Activated CD8-positive, alpha-beta T cell treated with anti-CD3 and anti-CD28 coated beads for 36 hours (primary cell): Measurements from ENCODE around the gene RYR2. TPM values are rescaled to one million over a fixed set of nuclear protein-coding genes. Genes with fewer than 3 reads are reported as not detected.

Experiments used
- ATAC-seq: fragments of 200-7000 bp; cut with Tn5 transposase; one replicate; pipeline ENCODE4 v1.10.0; 2021; ENCODE audit warnings: mild to moderate bottlenecking, moderate library complexity
- CTCF ChIA-PET: fragments of 350-600 bp; sonication (Branson Sonifier 250); formaldehyde crosslinking; loops from one replicate; lab custom pipeline; 2021; ENCODE audit warnings: antibody characterized with exemption; lab: Charles Lee
- POLR2A ChIA-PET: fragments of 350-600 bp; sonication (Branson Sonifier 250); formaldehyde crosslinking; loops from one replicate; lab custom pipeline; 2021; ENCODE audit warnings: antibody characterized with exemption; lab: Charles Lee
- DNase-seq: peaks from one replicate; pipeline ENCODE4 v3.0.0-alpha.2; 2020
- H3K27ac Mint-ChIP-seq: one replicate; pipeline ENCODE4 v1.8.0; 2021; ENCODE audit warnings: mild to moderate bottlenecking, mixed read lengths
- H3K27me3 Mint-ChIP-seq: one replicate; pipeline ENCODE4 v1.8.0; 2021; ENCODE audit warnings: mixed read lengths
- H3K36me3 Mint-ChIP-seq: one replicate; pipeline ENCODE4 v1.8.0; 2021; ENCODE audit warnings: low read depth, mixed read lengths
- H3K4me1 Mint-ChIP-seq: one replicate; pipeline ENCODE4 v1.8.0; 2021; ENCODE audit warnings: low read depth, mixed read lengths
- H3K4me3 Mint-ChIP-seq: one replicate; pipeline ENCODE4 v1.8.0; 2021; ENCODE audit warnings: mild to moderate bottlenecking, moderate library complexity, mixed read lengths
- H3K9me3 Mint-ChIP-seq: one replicate; pipeline ENCODE4 v1.8.0; 2021; ENCODE audit warnings: mixed read lengths
- CTCF ChIP-seq: fragments of 200-600 bp; IDR thresholded peaks from one replicate; pipeline ENCODE4 v1.8.0; 2022; ENCODE audit warnings: antibody characterized with exemption, mild to moderate bottlenecking
- intact Hi-C: fragments of 100-400 bp; cut with micrococcal nuclease; formaldehyde crosslinking; loops from one replicate; pipeline ENCODE4 v1.10.0; 2022
- total RNA-seq, 2 experiments: library from RNA; stranded (reverse); gene quantifications; one replicate each; pipeline ENCODE4 v1.2.3, GENCODE V29; 2021

Gene RYR2
- total RNA-seq, 2 experiments from 2014 or later = 0.02 TPM

- H3K36me3 Mint-ChIP-seq = no peaks in the 10 kb centered on the region
- ChIA-PET POLR2A (no interaction called here), CTCF (no interaction called here)
- no peaks in the 10 kb centered on the region for H3K4me1 Mint-ChIP-seq
- H3K27ac Mint-ChIP-seq = no peak overlapping the region
- intact Hi-C loops = no loop called here
- DNase-seq = no peak
- TF ChIP-seq CTCF = no peak
- H3K27me3 Mint-ChIP-seq = no peaks in the 10 kb centered on the region
- H3K4me3 Mint-ChIP-seq = no peak overlapping the region
- no peak for ATAC-seq
- no peaks in the 10 kb centered on the region for H3K9me3 Mint-ChIP-seq
Measured at GRCh38 chr1:237700181-237700580, 658.2 kb downstream of the RYR2 start.

GRCh38 chr1:237701534-237701933 lies 659.5 kb downstream of the RYR2 start:
- H3K36me3 Mint-ChIP-seq = no peaks in the 10 kb centered on the region
- H3K4me1 Mint-ChIP-seq = no peaks in the 10 kb centered on the region
- ChIA-PET CTCF (no interaction called here), POLR2A (no interaction called here)
- no peak overlapping the region for H3K4me3 Mint-ChIP-seq
- intact Hi-C loops = no loop called here
- ATAC-seq (no peak), DNase-seq (no peak)
- no peak overlapping the region for H3K27ac Mint-ChIP-seq
- H3K27me3 Mint-ChIP-seq = no peaks in the 10 kb centered on the region
- no peak for TF ChIP-seq CTCF
- H3K9me3 Mint-ChIP-seq = no peaks in the 10 kb centered on the region

DNA sequence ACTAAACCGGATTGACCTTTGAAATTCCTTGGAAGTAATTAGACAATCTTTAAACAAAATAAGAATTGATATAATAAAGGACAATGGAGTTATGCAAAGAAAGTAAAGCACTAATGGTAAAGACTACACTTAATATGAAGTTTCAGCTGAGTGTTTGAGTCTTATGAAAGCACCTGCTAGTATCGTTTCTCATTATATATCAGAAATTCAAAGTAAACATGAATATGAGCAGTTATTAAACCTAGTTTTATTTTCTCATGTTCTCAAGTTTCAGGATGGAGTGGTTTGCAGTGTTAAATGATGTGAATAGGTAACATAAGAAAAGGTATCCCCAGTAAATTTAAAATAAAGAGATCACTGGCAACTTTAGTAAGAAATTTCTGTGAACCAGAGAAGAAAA lies 660.2 kb downstream of the RYR2 start:
- Mint-ChIP-seq H3K9me3 (no peaks in the 10 kb centered on the region), H3K4me3 (no peak overlapping the region), H3K4me1 (no peaks in the 10 kb centered on the region), H3K27ac (no peak overlapping the region), H3K36me3 (no peaks in the 10 kb centered on the region), H3K27me3 (no peaks in the 10 kb centered on the region)
- POLR2A ChIA-PET = no interaction called here
- ATAC-seq (no peak), DNase-seq (no peak)
- intact Hi-C loops = no loop called here
- CTCF ChIA-PET = no interaction called here
- TF ChIP-seq CTCF = no peak

- no peaks in the 10 kb centered on the region for H3K36me3 Mint-ChIP-seq
- ATAC-seq = no peak
- intact Hi-C loops = no loop called here
- H3K4me3 Mint-ChIP-seq = no peak overlapping the region
- ChIA-PET POLR2A (no interaction called here), CTCF (no interaction called here)
- DNase-seq = no peak
- no peaks in the 10 kb centered on the region for H3K9me3 Mint-ChIP-seq
- H3K27me3 Mint-ChIP-seq = no peaks in the 10 kb centered on the region
- TF ChIP-seq CTCF = no peak
- H3K4me1 Mint-ChIP-seq = no peaks in the 10 kb centered on the region
- H3K27ac Mint-ChIP-seq = no peak overlapping the region
Measured at GRCh38 chr1:237705462-237705861, 663.5 kb downstream of the RYR2 start.

DNA sequence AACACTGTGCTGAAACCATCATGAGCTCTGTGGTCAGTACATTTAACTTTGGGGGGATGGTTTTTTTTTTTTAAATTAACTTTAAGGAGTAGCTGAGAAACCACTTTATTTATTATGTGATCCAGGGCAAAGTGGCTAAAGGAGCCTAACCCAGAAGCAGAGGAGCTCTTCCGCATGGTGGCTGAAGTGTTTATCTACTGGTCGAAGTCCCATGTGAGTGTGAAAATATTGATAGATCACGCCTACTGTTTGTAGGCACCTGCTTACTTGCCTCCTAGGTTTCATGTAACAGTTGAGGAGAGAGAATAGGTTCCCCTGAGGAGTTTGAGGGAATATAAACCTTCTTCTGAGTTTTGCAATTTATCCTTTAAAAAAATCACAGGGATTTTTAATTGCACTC lies 667.4 kb downstream of the RYR2 start:
- ChIA-PET CTCF (no interaction called here), POLR2A (no interaction called here)
- Mint-ChIP-seq H3K4me1 (no peaks in the 10 kb centered on the region), H3K36me3 (no peaks in the 10 kb centered on the region), H3K27me3 (no peaks in the 10 kb centered on the region), H3K27ac (no peak overlapping the region), H3K4me3 (no peak overlapping the region), H3K9me3 (no peaks in the 10 kb centered on the region)
- intact Hi-C loops = no loop called here
- TF ChIP-seq CTCF = no peak
- ATAC-seq (no peak), DNase-seq (no peak)
